Esophagus muscularis mucosa (tissue), 4 donors: ENCODE results near the gene CD180.

Experiments used
- EP300 ChIP-seq: sonication (generic); formaldehyde crosslinking; IDR thresholded peaks from one replicate; pipeline ENCODE4 v1.6.1; 2017; ENCODE audit warnings: antibody characterized with exemption
- POLR2A ChIP-seq: fragments of 450-650 bp; IDR thresholded peaks from one replicate; pipeline ENCODE4 v1.6.1; 2017; ENCODE audit warnings: antibody characterized with exemption, moderate library complexity, mild to moderate bottlenecking, low read depth
- POLR2AphosphoS5 ChIP-seq, 2 donors: sonication (generic); formaldehyde crosslinking; IDR thresholded peaks; one replicate each; pipeline ENCODE4 v1.6.1; 2017; ENCODE audit warnings: antibody characterized with exemption in 2 of 2
- TF ChIP-seq, protein P1 (sequence below), 3 experiments: fragments of 200-600 bp in 2 of 3; fragments of 450-650 bp in 1 of 3; sonication (generic) in 2 of 3; IDR thresholded peaks; one replicate each; pipeline ENCODE4 v1.5.1; 2017 to 2019; ENCODE audit warnings: antibody characterized with exemption in 3 of 3, mild to moderate bottlenecking in 2 of 3, moderate library complexity in 1 of 3

DNA sequence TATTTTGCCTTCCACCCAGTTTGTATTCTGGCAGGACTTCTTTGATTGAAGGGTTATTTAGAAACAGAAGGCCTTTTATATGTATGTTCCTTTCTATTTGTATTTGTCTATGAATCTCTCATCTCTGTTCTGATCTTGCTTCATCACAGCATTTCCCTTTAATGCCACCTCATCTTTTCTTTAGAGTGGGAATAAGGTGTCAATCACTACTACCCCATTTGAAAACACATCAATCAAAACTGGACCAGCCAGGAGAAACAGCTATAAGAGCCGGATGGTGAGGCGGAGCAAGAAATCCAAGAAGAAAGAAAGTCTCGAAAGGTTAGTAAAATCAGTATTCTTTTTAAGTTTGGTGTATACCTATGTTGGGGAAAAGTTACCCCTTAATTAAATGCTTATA is 36.3 kb downstream of the CD180 start:
- no peak for TF ChIP-seq POLR2A
- no peak for TF ChIP-seq POLR2AphosphoS5 (IDR thresholded peaks at IDR 0.05)
- TF ChIP-seq, protein P1, sequence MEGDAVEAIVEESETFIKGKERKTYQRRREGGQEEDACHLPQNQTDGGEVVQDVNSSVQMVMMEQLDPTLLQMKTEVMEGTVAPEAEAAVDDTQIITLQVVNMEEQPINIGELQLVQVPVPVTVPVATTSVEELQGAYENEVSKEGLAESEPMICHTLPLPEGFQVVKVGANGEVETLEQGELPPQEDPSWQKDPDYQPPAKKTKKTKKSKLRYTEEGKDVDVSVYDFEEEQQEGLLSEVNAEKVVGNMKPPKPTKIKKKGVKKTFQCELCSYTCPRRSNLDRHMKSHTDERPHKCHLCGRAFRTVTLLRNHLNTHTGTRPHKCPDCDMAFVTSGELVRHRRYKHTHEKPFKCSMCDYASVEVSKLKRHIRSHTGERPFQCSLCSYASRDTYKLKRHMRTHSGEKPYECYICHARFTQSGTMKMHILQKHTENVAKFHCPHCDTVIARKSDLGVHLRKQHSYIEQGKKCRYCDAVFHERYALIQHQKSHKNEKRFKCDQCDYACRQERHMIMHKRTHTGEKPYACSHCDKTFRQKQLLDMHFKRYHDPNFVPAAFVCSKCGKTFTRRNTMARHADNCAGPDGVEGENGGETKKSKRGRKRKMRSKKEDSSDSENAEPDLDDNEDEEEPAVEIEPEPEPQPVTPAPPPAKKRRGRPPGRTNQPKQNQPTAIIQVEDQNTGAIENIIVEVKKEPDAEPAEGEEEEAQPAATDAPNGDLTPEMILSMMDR (IDR thresholded peaks at IDR 0.05): no peak
- no peak for TF ChIP-seq EP300
